Measurements from ENCODE around the gene CCDC28B. TPM values are rescaled to one million over a fixed set of nuclear protein-coding genes. Genes with fewer than 3 reads are reported as not detected.
A peak's percentile ranks its signal among the peaks of the same experiment; 100 is the strongest.

CCDC28B gene
- polyA plus RNA-seq, 1 of the 3 experiments (the other 2 are of a cell fraction) = 26.3 TPM

DNA sequence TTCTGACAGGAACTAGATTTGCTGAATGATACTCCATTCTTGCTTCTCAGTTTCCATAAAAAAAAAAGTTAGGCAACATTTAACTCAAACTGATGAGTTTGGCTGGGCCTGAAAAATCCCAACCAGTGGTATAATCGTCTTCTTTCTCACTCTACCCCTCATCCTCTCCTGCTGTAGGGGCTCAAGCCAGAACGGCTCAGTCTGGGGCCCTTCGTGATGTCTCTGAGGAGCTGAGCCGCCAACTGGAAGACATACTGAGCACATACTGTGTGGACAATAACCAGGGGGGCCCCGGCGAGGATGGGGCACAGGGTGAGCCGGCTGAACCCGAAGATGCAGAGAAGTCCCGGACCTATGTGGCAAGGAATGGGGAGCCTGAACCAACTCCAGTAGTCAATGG, 19.3 kb upstream of the CCDC28B start:
- peaks cover 59% of the 10 kb centered on the region for H3K79me2 ChIP-seq (ENCODE audit: insufficient read depth)
- 76% methylated on average over 9 of the region's 9 CpGs for WGBS (ENCODE audit: low lambda C conversion rate)
- no peak for DNase-seq
- H3K9ac ChIP-seq = peak overlapping the region; percentile 98
- peaks cover 32% of the 10 kb centered on the region for H3F3A ChIP-seq (replicated peaks; ENCODE audit: insufficient read depth)
- POLR2A ChIA-PET = interaction anchor here (0.8 to 3.4 kb wide), 4 partner anchors 11 to 73 kb away, joined by 3 to 19 read pairs (median 9); partner anchors contain the start of gene KPNA6
- H3K4me3 ChIP-seq (ENCODE audit: low read depth in 2 of 2, low read length in 1 of 2) = peak overlapping the region; percentile 65 to 82
- H3K27ac ChIP-seq (ENCODE audit: low read depth in 2 of 2, low read length in 1 of 2) = peak overlapping the region; percentile 90 to 96; a peak in 3 of 4 replicates
- H3K9me3 ChIP-seq = no peaks in the 10 kb centered on the region
- H4K20me1 ChIP-seq (ENCODE audit: insufficient read depth) = peaks cover 17% of the 10 kb centered on the region
- no peaks in the 10 kb centered on the region for H3K9me2 ChIP-seq
- TF ChIP-seq TCF12 (IDR thresholded peaks at IDR 0.05) = no peak
- TF ChIP-seq RFX5 (IDR thresholded peaks at IDR 0.05; ENCODE audit: low read length) = no peak
- TF ChIP-seq FOXJ3 (CRISPR knock-in tag; IDR thresholded peaks at IDR 0.05) = no peak
- TF ChIP-seq EP300 (IDR thresholded peaks at IDR 0.05; ENCODE audit: borderline replicate concordance in 1 of 2, low read depth in 1 of 2, low read length in 1 of 2) = no peak
- TF ChIP-seq, protein P1, sequence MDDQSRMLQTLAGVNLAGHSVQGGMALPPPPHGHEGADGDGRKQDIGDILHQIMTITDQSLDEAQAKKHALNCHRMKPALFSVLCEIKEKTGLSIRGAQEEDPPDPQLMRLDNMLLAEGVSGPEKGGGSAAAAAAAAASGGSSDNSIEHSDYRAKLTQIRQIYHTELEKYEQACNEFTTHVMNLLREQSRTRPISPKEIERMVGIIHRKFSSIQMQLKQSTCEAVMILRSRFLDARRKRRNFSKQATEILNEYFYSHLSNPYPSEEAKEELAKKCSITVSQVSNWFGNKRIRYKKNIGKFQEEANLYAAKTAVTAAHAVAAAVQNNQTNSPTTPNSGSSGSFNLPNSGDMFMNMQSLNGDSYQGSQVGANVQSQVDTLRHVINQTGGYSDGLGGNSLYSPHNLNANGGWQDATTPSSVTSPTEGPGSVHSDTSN (IDR thresholded peaks at IDR 0.05) = no peak
- TF ChIP-seq USF1 (IDR thresholded peaks at IDR 0.05; ENCODE audit: borderline replicate concordance, low read depth) = no peak
- no peak for TF ChIP-seq MEF2A (IDR thresholded peaks at IDR 0.05; ENCODE audit: borderline replicate concordance, low read depth)
- peak overlapping the region; percentile 97 for H3K4me2 ChIP-seq
- no peak overlapping the region for H2AFZ ChIP-seq (ENCODE audit: low read depth)
- peaks cover 25 to 42% of the 10 kb centered on the region in 2 experiments for H3K36me3 ChIP-seq (replicated peaks in 1 of 2; ENCODE audit: control insufficient read depth in 1 of 2, insufficient read depth in 2 of 2, low read length in 1 of 2)
- H3K27me3 ChIP-seq (ENCODE audit: insufficient read depth) = no peaks in the 10 kb centered on the region
- H3K4me1 ChIP-seq (ENCODE audit: control insufficient read depth in 1 of 2, insufficient read depth in 2 of 2, low read depth in 1 of 2, low read length in 1 of 2) = peaks cover 18 to 25% of the 10 kb centered on the region in 2 experiments; a peak in 3 of 4 replicates
- CTCF ChIA-PET = interaction anchor here (1.5 to 2.3 kb wide), 2 partner anchors 67 to 232 kb away, joined by 3 to 6 read pairs; no protein-coding TSS in a partner anchor

GRCh38 chr1:32181563-32181962, 18.8 kb upstream of the CCDC28B start:
- H2AFZ ChIP-seq (ENCODE audit: low read depth) = no peak overlapping the region
- peaks cover 18 to 25% of the 10 kb centered on the region in 2 experiments; a peak in 3 of 4 replicates for H3K4me1 ChIP-seq (ENCODE audit: control insufficient read depth in 1 of 2, insufficient read depth in 2 of 2, low read depth in 1 of 2, low read length in 1 of 2)
- POLR2A ChIA-PET = interaction anchor here (3.4 kb wide), 1 partner anchor 15 kb away, joined by 19 read pairs; no protein-coding TSS in a partner anchor
- peaks cover 22% of the 10 kb centered on the region for H4K20me1 ChIP-seq (ENCODE audit: insufficient read depth)
- peak overlapping the region; percentile 98; the same call in 1 of the 2 replicates for H3K9ac ChIP-seq
- no peak for DNase-seq
- no peaks in the 10 kb centered on the region for H3K9me2 ChIP-seq
- peaks cover 29% of the 10 kb centered on the region for H3F3A ChIP-seq (replicated peaks; ENCODE audit: insufficient read depth)
- peak overlapping the region in 1 of 2 experiments; percentile 90; a peak in 1 of 4 replicates for H3K27ac ChIP-seq (ENCODE audit: low read depth in 2 of 2, low read length in 1 of 2)
- 87% methylated on average over 4 of the region's 5 CpGs for WGBS (ENCODE audit: low lambda C conversion rate)
- peak overlapping the region; percentile 65 to 82; a peak in 2 of 4 replicates for H3K4me3 ChIP-seq (ENCODE audit: low read depth in 2 of 2, low read length in 1 of 2)
- peak overlapping the region; percentile 97 for H3K4me2 ChIP-seq
- CTCF ChIA-PET = interaction anchor here (1.5 to 2.3 kb wide), 2 partner anchors 67 to 232 kb away, joined by 3 to 6 read pairs; no protein-coding TSS in a partner anchor
- no peaks in the 10 kb centered on the region for H3K27me3 ChIP-seq (ENCODE audit: insufficient read depth)
- H3K9me3 ChIP-seq = no peaks in the 10 kb centered on the region
- H3K79me2 ChIP-seq (ENCODE audit: insufficient read depth) = peaks cover 64% of the 10 kb centered on the region
- peaks cover 26 to 41% of the 10 kb centered on the region in 2 experiments for H3K36me3 ChIP-seq (replicated peaks in 1 of 2; ENCODE audit: control insufficient read depth in 1 of 2, insufficient read depth in 2 of 2, low read length in 1 of 2)
- TF ChIP-seq, protein P2, sequence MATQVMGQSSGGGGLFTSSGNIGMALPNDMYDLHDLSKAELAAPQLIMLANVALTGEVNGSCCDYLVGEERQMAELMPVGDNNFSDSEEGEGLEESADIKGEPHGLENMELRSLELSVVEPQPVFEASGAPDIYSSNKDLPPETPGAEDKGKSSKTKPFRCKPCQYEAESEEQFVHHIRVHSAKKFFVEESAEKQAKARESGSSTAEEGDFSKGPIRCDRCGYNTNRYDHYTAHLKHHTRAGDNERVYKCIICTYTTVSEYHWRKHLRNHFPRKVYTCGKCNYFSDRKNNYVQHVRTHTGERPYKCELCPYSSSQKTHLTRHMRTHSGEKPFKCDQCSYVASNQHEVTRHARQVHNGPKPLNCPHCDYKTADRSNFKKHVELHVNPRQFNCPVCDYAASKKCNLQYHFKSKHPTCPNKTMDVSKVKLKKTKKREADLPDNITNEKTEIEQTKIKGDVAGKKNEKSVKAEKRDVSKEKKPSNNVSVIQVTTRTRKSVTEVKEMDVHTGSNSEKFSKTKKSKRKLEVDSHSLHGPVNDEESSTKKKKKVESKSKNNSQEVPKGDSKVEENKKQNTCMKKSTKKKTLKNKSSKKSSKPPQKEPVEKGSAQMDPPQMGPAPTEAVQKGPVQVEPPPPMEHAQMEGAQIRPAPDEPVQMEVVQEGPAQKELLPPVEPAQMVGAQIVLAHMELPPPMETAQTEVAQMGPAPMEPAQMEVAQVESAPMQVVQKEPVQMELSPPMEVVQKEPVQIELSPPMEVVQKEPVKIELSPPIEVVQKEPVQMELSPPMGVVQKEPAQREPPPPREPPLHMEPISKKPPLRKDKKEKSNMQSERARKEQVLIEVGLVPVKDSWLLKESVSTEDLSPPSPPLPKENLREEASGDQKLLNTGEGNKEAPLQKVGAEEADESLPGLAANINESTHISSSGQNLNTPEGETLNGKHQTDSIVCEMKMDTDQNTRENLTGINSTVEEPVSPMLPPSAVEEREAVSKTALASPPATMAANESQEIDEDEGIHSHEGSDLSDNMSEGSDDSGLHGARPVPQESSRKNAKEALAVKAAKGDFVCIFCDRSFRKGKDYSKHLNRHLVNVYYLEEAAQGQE (IDR thresholded peaks at IDR 0.05; ENCODE audit: low read depth, low read length) = no peak
- TF ChIP-seq POLR2AphosphoS5 (IDR thresholded peaks at IDR 0.05; ENCODE audit: low read depth, low read length) (no peak), TCF12 (IDR thresholded peaks at IDR 0.05) (no peak), EP300 (IDR thresholded peaks at IDR 0.05; ENCODE audit: borderline replicate concordance in 1 of 2, low read depth in 1 of 2, low read length in 1 of 2) (no peak), RAD21 (IDR thresholded peaks at IDR 0.05; ENCODE audit: low read length) (no peak), NRF1 (IDR thresholded peaks at IDR 0.05; ENCODE audit: low read depth, low read length) (no peak), SMC3 (IDR thresholded peaks at IDR 0.05; ENCODE audit: low read depth, low read length) (no peak), SIN3A (IDR thresholded peaks at IDR 0.05; ENCODE audit: borderline replicate concordance, low read depth, low read length) (no peak), USF2 (IDR thresholded peaks at IDR 0.05; ENCODE audit: borderline replicate concordance, low read depth, low read length) (no peak), FOXM1 (IDR thresholded peaks at IDR 0.05; ENCODE audit: low read depth) (no peak)
- TF ChIP-seq, protein P3, sequence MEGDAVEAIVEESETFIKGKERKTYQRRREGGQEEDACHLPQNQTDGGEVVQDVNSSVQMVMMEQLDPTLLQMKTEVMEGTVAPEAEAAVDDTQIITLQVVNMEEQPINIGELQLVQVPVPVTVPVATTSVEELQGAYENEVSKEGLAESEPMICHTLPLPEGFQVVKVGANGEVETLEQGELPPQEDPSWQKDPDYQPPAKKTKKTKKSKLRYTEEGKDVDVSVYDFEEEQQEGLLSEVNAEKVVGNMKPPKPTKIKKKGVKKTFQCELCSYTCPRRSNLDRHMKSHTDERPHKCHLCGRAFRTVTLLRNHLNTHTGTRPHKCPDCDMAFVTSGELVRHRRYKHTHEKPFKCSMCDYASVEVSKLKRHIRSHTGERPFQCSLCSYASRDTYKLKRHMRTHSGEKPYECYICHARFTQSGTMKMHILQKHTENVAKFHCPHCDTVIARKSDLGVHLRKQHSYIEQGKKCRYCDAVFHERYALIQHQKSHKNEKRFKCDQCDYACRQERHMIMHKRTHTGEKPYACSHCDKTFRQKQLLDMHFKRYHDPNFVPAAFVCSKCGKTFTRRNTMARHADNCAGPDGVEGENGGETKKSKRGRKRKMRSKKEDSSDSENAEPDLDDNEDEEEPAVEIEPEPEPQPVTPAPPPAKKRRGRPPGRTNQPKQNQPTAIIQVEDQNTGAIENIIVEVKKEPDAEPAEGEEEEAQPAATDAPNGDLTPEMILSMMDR (IDR thresholded peaks at IDR 0.05) = no peak

Data from SK-N-SH (cell line).